GM21825 (cell line): ENCODE measurements around the gene CTRB1.

Experiments used
- ATAC-seq: cut with Tn5 transposase; IDR thresholded peaks from one replicate; pipeline ENCODE4 v1.9.1; 2021; ENCODE audit warnings: mild to moderate bottlenecking, moderate library complexity; ENCODE audit not compliant: unreplicated experiment

Gene CTRB1

GRCh38 chr16:75218256-75219076 lies at the start of gene CTRB1:
Gene CTRB1 (plus strand): TSS chr16:75218988. CDS start chr16:75219008, 20 bp downstream.
- ATAC-seq: peak; percentile 45

GRCh38 chr16:75169899-75170405 lies 48.8 kb upstream of the CTRB1 start:
- ATAC-seq: no peak

- no peak for ATAC-seq
These were observed 46.2 kb upstream of the CTRB1 start for GRCh38 chr16:75172578-75172977.

GRCh38 chr16:75175074-75175473 lies 43.7 kb upstream of the CTRB1 start:
- ATAC-seq: no peak

GRCh38 chr16:75176926-75177325 lies 41.9 kb upstream of the CTRB1 start:
- no peak for ATAC-seq

- no peak for ATAC-seq
These were observed 39.6 kb upstream of the CTRB1 start for GRCh38 chr16:75179208-75179607.

GRCh38 chr16:75181630-75182029 lies 37.2 kb upstream of the CTRB1 start:
- no peak for ATAC-seq

- no peak for ATAC-seq
These were observed 29.8 kb upstream of the CTRB1 start for GRCh38 chr16:75188832-75189477.

GRCh38 chr16:75189638-75190245 lies 29.0 kb upstream of the CTRB1 start:
- no peak for ATAC-seq

- no peak for ATAC-seq
These were observed 26.1 kb upstream of the CTRB1 start for GRCh38 chr16:75192606-75193264.

GRCh38 chr16:75193265-75193650 lies 25.5 kb upstream of the CTRB1 start:
- ATAC-seq: no peak

- ATAC-seq: no peak
These were observed 24.9 kb upstream of the CTRB1 start for GRCh38 chr16:75193730-75194444.

GRCh38 chr16:75195811-75196790 lies 22.7 kb upstream of the CTRB1 start:
- no peak for ATAC-seq

GRCh38 chr16:75196836-75197235 lies 22.0 kb upstream of the CTRB1 start:
- ATAC-seq: no peak

GRCh38 chr16:75197522-75198134 lies 21.2 kb upstream of the CTRB1 start:
- no peak for ATAC-seq

GRCh38 chr16:75198135-75198600 lies 20.6 kb upstream of the CTRB1 start:
- ATAC-seq: no peak

GRCh38 chr16:75202069-75202590 lies 16.7 kb upstream of the CTRB1 start:
- ATAC-seq: no peak

GRCh38 chr16:75203096-75203495 lies 15.7 kb upstream of the CTRB1 start:
- ATAC-seq: no peak
